ENCODE measurements around the gene SOS2.
A peak's percentile ranks its signal among the peaks of the same experiment; 100 is the strongest.
"Not testable (repeated sequence)": the region's sequence is repeated elsewhere in the genome, so short reads cannot be mapped to it uniquely, and the experiment has no call there.

The SOS2 gene

DNA sequence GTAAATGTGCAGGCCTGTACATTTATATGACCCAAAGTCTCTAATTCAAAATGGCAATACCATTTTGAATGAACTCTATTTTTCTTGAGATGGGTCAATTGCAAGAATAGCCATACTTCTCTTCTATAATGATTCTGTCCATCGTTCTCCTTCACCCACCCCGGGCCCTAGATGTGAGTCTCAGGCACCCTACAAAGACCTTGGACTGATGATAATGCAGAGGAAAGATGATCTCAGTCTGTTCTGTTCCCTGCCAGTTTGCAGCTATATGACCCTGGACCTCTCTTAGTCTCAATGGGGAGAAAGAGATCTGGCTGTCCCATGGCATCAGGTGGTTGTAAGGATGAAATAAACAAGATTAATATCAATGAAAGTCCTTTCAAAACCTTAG lies 145.1 kb downstream of the SOS2 start:
- DNase-seq (ENCODE audit: low read depth in 2 of 3, low spot score in 2 of 3): no peak

DNA sequence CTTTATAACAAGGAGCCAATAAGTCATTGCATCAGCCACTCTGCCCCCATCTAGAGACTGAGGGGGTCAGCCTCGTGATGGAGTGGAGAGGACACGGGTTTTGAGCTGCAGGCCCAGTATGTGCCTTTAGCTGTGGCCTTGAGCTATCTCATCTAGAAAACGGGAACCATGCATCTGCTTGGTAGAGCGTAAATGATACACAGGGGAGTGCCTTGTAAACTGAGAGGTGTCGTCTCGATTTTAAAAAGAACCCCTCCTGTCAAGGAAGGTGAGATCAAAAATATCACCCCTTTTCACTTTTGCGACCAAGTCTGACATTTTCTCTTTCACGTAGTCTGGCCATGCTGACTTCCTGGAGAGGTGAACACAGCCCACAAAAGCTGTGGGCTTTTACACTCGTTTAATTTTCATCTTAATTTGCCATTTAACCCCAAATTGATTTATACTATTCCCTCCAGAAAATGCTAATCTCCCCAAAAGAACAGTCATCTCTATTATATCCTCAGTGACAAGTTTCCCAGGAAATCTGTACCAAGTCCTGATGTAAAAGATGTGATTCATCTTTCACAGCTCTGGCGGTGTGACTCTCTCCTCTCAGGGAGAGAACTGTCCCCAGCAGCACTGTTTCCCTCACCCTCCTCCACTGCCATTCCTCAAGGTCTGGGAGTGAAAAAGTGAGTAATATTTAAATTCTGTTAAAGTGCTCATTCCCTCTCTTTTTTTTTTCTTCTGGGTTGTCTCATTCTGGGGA lies 145.6 kb downstream of the SOS2 start:
- no peak for DNase-seq (ENCODE audit: low read depth in 2 of 3, low spot score in 2 of 3)

DNA sequence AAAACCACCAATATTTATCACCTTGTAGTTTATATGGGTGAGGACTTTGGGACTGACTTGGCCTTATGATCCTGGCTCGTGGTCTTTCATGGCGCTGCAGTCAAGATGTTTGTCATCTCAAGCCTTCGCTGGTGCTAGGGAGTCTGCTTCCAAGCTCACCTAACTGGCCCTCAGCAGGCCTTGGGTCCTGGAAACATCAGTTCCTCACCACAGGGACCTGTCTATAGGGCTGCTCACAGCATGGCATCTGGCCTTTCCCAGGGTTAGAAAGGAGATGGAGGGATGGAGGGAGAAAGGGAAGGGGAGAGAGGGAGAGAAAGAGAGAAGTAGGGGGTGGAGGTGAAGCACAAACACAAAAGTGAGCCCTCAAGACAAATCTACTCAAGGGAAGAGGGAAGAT lies 146.7 kb downstream of the SOS2 start:
- no peak for DNase-seq (ENCODE audit: low read depth in 2 of 3, low spot score in 2 of 3)

DNA sequence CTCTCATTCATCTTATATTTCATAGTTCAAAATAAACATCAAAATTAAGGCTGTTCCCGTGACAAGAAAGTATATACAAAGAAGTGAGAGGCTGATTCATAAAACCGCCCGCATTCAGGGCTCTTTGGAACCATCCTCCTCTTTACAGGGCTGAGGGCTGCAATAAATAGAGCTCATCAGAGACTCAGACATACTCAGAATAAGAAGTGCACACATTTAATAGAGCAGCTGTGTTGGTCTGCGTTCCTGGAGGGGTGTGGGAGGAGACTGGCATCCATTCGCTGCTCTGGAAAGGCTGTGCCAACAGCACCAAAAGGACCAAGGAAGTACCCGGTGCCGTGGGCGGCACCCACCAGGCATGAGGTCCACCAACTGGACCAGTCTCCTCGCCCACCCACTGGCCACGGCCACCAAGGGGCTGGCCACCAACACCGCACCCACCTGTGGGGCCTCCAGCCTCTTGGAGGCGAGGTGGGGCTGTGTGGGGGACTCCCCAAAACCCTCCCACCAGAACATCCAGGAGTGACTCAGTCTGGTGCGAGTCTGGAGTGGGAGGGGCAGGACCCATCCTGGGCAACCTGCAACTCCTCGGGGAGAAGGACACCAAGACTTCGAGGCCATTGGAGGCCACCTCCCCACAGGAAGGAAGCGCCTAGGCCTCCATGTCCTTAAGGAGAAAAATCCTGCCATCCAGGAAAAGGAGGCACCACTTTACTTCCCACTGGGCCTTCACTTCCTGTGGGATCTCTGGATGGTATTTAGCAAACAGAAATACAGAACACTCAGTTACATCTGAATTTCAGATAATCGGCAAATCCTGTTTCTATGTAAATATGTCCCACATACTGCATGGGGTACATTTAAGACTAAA lies 147.7 kb downstream of the SOS2 start:
- peak; percentile 36 to 66 (median 62) for DNase-seq (ENCODE audit: low read depth in 2 of 3, low spot score in 2 of 3)

DNA sequence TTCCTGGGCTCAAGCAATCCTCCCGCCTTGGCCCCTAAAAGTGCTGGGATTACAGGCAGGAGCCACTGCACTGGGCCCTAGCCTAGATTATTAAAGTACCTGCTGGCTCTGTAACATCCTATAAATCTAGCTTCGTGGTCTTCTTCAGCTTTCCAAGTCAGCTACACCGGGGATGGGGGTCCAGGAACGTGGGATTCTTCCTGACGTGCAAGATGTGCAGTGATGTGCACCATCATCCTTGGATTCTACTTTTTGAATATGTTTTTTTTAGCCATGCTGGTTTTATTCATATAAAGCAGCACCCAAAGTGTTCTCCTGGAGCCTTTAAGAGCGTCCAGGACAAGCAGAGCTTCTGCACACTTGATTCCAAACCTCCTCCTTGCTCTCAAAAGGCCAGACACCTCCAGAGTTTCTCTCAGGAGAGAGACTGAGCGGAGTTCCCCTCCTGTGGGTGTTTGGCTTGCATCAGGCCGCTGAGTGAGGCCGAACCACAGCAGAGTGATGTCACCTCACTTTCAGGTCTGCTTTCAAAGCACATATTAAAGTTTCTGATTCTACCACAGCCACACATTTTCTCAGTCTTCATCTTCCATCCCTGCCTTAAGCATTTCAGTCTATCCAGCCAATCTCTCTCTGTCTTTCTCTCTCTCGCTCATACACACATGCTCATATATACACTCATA lies 148.5 kb downstream of the SOS2 start:
- DNase-seq (ENCODE audit: low read depth in 2 of 3, low spot score in 2 of 3): peak in 2 of 3 experiments; percentile 60 to 67

DNA sequence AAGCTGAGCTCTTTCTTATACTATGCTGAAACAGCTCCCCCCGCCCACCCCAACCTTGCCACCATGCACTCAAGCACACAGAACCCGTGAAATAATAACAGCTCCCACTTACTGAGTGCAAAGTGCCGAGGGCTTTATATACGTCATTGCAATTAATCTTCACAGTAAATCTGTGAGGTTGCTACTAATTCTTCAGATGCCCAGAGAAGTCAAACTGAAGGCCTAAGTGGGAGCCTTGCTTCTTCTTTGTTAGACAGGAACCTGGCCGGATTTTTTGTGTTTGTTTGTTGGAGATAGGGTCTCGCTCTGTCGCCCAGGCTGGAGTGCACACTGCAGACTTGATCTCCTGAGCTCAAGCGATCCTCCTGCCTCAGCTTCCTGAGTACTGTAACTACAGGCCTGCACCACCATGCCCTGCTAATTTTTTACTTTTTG lies 149.1 kb downstream of the SOS2 start:
- DNase-seq (ENCODE audit: low read depth in 2 of 3, low spot score in 2 of 3): no peak

DNA sequence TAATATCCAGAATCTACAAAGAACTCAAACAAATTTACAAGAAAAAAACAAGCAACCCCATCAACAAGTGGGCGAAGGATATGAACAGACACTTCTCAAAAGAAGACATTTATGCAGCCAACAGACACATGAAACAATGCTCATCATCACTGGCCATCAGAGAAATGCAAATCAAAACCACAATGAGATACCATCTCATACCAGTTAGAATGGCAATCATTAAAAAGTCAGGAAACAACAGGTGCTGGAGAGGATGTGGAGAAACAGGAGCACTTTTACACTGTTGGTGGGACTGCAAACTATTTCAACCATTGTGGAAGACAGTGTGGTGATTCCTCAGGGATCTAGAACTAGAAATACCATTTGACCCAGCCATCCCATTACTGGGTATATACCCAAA lies 152.3 kb downstream of the SOS2 start:
- DNase-seq (ENCODE audit: low read depth in 2 of 3, low spot score in 2 of 3): not testable (repeated sequence)

DNA sequence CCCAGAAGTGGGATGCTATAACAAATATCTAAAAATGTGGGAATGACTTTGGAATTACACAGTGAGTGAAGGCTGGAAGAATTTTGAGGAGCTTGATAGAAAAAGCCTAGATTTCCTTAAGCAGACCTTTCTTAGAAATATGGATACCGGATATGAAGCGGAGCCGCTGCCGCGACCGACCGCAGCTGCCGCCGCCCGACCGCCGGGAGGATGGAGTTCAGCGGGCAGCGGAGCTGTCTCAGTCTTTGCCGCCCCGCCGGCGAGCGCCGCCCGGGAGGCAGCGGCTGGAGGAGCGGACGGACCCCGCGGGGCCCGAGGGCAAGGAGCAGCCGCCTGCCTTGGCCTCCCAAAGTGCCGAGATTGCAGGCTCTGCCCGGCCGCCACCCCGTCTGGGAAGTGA lies 157.7 kb downstream of the SOS2 start:
- DNase-seq (ENCODE audit: low read depth in 2 of 3, low spot score in 2 of 3): not testable (repeated sequence)

DNA sequence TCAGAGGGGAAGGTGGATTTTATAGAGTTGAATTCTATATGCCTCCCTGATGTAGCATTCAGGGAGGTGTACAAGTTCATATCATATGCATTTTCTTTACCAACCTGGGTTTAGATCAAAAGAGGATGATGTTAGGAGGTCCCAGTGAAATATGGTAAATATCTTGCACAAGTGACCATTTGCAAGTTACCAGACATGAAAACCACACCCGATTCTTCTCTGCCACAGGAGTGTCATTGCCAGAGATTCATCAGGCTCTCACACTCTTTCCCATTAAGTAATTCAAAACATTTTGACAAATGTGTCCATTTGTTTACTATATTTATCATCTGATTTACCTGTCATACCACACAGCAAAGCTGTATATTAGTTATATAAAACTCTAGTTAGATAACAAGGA lies 159.0 kb downstream of the SOS2 start:
- DNase-seq (ENCODE audit: low read depth in 2 of 3, low spot score in 2 of 3): no peak

DNA sequence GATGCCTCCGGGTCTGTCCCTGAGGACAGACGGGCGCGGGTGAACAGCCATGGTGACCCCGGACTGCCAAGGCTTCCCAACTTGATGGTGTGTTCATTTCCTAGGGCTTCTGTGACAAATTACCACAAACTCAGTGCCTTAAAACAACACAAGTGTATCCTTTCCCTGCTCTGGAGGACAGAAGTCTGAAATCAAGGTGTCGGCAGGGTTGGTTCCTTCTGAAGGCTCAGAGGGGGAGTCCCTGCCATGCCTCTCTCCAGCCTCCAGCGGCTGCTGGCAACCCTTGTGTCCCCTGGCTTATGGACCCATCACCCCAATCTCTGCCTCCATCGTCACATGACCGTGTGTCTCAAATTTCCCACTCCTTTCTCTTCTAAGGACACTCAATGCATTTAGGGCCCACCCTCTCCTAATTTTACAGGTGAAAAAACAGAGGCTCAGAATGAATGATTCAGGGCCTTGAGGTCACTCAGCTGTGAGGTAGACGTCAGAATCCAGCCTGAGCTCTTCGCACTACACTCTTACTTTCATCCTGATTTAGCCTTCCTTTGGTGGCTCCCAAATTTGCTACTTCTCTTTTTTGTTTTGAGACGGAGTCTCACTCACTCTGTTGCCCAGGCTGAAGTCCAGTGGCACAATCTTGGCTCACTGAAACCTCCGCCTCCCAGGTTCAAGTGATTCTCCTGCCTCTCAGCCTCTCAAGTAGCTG lies 160.4 kb downstream of the SOS2 start:
- DNase-seq (ENCODE audit: low read depth in 2 of 3, low spot score in 2 of 3): no peak

DNA sequence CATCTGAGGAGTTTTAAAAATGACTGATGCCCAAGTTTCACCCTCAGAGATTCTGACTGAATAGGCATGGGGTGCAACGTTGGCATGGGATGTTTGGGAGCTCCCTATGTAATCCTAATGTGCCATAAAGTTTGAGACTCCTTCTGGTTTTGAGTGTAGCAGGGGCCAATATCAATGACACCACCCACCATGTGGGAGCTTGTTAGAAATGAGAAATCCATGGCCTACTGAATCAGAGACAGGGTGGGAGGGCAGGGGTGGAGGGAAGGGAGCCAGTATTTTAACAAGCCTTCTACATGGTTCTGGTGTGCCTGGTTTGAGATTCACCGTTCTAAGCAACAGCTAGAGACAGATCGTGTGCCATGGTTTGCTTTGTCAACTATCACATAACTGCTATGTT lies 161.1 kb downstream of the SOS2 start:
- DNase-seq (ENCODE audit: low read depth in 2 of 3, low spot score in 2 of 3): no peak

DNA sequence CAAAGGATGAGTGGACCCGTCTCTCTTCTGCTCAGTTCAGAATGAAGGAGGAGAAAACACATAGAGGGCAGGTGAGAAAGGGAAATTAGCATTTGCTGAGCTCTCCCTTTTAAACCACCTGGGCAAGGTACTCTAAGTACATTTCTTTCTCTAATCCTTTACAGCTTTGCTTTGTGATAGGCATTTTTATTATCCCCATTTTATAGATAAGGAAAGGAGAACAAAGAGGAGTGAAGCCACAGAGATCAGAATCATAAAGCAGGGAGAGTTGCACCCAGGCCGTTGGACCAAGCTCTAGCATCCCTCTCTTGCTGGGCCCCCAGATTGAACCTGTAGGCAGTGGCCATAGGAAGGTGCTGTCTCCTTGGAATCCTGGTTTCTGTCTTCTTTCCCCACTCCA lies 162.1 kb downstream of the SOS2 start:
- no peak for DNase-seq (ENCODE audit: low read depth in 2 of 3, low spot score in 2 of 3)

DNA sequence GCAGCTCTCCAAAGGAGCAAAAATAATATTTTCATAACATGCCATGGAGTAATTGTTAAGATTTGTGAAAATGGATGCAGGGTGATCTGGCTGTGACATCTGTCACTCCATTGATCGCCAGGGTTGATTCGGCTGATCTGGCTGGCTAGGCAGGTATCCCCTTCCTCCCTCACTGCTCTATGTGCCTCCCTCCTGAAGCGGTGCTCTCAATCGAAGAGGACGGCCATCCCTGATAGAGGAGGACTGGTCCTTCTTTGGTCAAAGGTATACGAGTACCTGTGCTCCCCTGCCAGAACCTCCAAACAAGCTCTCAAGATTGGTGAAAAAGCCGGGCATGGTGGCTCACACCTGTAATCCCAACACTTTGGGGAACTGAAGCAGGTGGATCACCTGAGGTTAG lies 162.9 kb downstream of the SOS2 start:
- no peak for DNase-seq (ENCODE audit: low read depth in 2 of 3, low spot score in 2 of 3)

DNA sequence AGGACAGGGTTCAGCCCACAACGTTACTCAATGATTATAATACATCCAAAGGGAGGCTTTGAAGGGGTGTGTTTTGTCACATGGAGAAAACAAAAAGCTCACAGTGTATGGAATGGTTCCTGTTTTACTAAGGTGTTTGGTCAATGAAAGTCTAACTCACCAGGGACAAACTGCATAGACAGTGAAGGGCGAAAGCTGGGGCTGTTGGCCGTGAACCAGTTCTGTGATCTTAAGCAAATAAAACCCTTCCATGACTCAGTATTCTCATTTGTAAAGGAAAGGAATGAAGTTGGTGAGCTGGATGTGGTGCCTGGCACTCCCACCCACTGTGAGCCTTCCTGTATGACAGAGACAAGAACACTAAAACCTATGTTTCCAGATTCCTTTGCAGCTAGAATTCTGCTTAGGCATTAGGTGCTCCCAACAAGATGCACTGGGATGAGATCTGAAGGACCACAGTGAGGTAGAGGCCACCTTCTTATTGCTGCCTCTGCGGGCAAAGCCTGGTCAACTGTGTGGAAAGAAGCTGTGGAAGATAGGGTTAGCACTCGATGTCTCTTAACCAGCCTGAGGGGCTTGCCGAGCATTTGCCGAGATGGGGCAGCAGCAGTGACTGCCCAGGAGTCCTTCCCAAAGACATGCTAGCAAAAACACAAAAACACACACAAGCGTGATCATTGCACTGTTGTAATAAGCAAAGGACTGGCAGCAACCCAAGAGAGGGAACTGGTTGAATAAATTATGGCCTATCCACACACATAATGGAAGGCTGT lies 163.5 kb downstream of the SOS2 start:
- DNase-seq (ENCODE audit: low read depth in 2 of 3, low spot score in 2 of 3): no peak

All from activated CD8-positive, alpha-beta memory T cell treated with anti-CD3 and anti-CD28 coated beads for 48 hours (primary cell).